PC-3 (cell line): ENCODE data around the gene PBXIP1.

Experiments used
- CTCF ChIP-seq: fragments of 300-600 bp; sonication (generic); conservative IDR thresholded peaks from 2 replicates; pipeline ENCODE4 v1.5.1; 2017; ENCODE audit warnings: antibody characterized with exemption, low read depth, mild to moderate bottlenecking, low read length
- EZH2 ChIP-seq: fragments of 300-600 bp; sonication (generic); IDR thresholded peaks from one replicate; pipeline ENCODE4 v1.6.1; 2017; ENCODE audit warnings: antibody characterized with exemption, mild to moderate bottlenecking, low read length; ENCODE audit not compliant: unreplicated experiment
- EZH2phosphoT487 ChIP-seq: fragments of 300-600 bp; sonication (generic); IDR thresholded peaks from 2 replicates; pipeline ENCODE4 v1.6.1; 2018; ENCODE audit warnings: mild to moderate bottlenecking, antibody characterized with exemption, low read length, borderline replicate concordance

GRCh38 chr1:154940213-154940560, 15.7 kb downstream of the PBXIP1 start:
- no peak for TF ChIP-seq CTCF
- TF ChIP-seq EZH2 = no peak
- TF ChIP-seq EZH2phosphoT487 = no peak
